Kidney (tissue), 14 donors: ENCODE results near the gene TCF7. TPM values are rescaled to one million over a fixed set of nuclear protein-coding genes. Genes with fewer than 3 reads are reported as not detected.
A peak's percentile ranks its signal among the peaks of the same experiment; 100 is the strongest.

ENCODE experiments used
- DNase-seq, 5 donors: peaks; one replicate each; pipeline ENCODE4 v3.0.0-alpha.2; 2013 to 2020
- FAIRE-seq: peaks from 2 replicates; lab custom pipeline; 2012; peaks lifted over from hg19 to GRCh38; lab: Jason Lieb, UNC
- H3K27ac ChIP-seq, 2 donors: one replicate each; pipeline ENCODE4 v1.7.0; 2013; ENCODE audit warnings: low read depth in 2 of 2, low read length in 2 of 2, inconsistent platforms in 1 of 2
- H3K27me3 ChIP-seq: one replicate; pipeline ENCODE4 v1.7.1; 2013; ENCODE audit warnings: low read length, inconsistent platforms; ENCODE audit not compliant: control insufficient read depth, insufficient read depth
- H3K36me3 ChIP-seq, 3 donors: one replicate each; pipeline versions ENCODE4 v1.7.0 to v1.7.1; 2013; ENCODE audit warnings: low read length in 3 of 3, control low read depth in 1 of 3, inconsistent platforms in 1 of 3; ENCODE audit not compliant: insufficient read depth in 3 of 3, control insufficient read depth in 2 of 3
- H3K4me1 ChIP-seq, 3 donors: one replicate each; pipeline versions ENCODE4 v1.7.0 to v1.7.1; 2013; ENCODE audit warnings: low read length in 3 of 3, inconsistent platforms in 1 of 3, low read depth in 1 of 3; ENCODE audit not compliant: control insufficient read depth in 2 of 3, insufficient read depth in 2 of 3
- H3K4me3 ChIP-seq, 3 donors: one replicate each; pipeline versions ENCODE4 v1.7.0 to v1.8.1; 2013; ENCODE audit warnings: low read length in 3 of 3, control low read depth in 1 of 3, inconsistent platforms in 1 of 3
- H3K9ac ChIP-seq, 3 donors: one replicate each; pipeline versions ENCODE4 v1.7.0 to v1.7.1; 2013; ENCODE audit warnings: low read length in 3 of 3, control low read depth in 1 of 3, inconsistent platforms in 1 of 3
- H3K9me3 ChIP-seq, 3 donors: one replicate each; pipeline versions ENCODE4 v1.7.0 to v1.7.1; 2013; ENCODE audit warnings: low read length in 3 of 3, control low read depth in 1 of 3, inconsistent platforms in 1 of 3; ENCODE audit not compliant: control insufficient read depth in 2 of 3, insufficient read depth in 1 of 3
- CTCF ChIP-seq: IDR thresholded peaks from 3 replicates; pipeline ENCODE4 v1.5.1; 2012; ENCODE audit warnings: mild to moderate bottlenecking, moderate library complexity, borderline replicate concordance; ENCODE audit not compliant: insufficient read depth; ENCODE audit errors: extremely low read depth
- intact Hi-C: fragments of 100-400 bp; cut with DNase I; formaldehyde crosslinking; loops from one replicate; pipeline ENCODE4 v1.11.1; 2022
- polyA plus RNA-seq: library from polyadenylated mRNA; stranded (reverse); fragments of 350-450 nt; fragmentation: Illumina TruSeq; extraction: RNeasy Lipid Tissue Mini Kit (QIAGEN cat#74804); gene quantifications from one replicate; pipeline ENCODE4 v1.2.3, GENCODE V29; 2014; ENCODE audit warnings: low read depth, low replicate concordance; ENCODE audit not compliant: insufficient read depth
- total RNA-seq: library from RNA; stranded (reverse); fragmentation: NEBNext Ultra II Directional; extraction: Animal tissue kit (Norgen Biotek cat#: 25700); gene quantifications from one replicate; pipeline ENCODE4 v1.2.1, GENCODE V29; 2021
- donor health status: control.
- donor health status: control.
- donor health status: control.
- donor health status: control.
- donor health status: control.
- donor health status: DM: yes; HTN: yes; CAD: no.
- donor health status: Normal renal cell carcinoma (clear cell type).

Gene TCF7
- total and polyA plus RNA-seq, 2 donors from 2014 or later, result 1.2 to 15.6 TPM

- FAIRE-seq, result no peak
- H3K4me3 ChIP-seq, result peak overlapping the region; percentile 78 to 95 (median 93)
These were observed 63.1 kb downstream of the TCF7 start for GRCh38 chr5:134177369-134178095.

GRCh38 chr5:134178096-134178419 is 63.6 kb downstream of the TCF7 start:
- H3K9me3 ChIP-seq, result no peaks in the 10 kb centered on the region
- DNase-seq (peak in 1 of 5 donors; percentile 48), FAIRE-seq (no peak)
- H3K27me3 ChIP-seq, result no peaks in the 10 kb centered on the region
- intact Hi-C loops, result no loop called here
- no peak for TF ChIP-seq CTCF
- peaks cover 0 to 2% (median 0%) of the 10 kb centered on the region in 3 donors for H3K36me3 ChIP-seq
- H3K27ac ChIP-seq, result no peak overlapping the region
- H3K4me1 ChIP-seq, result peaks cover 0 to 13% (median 12%) of the 10 kb centered on the region in 3 donors
- H3K4me3 ChIP-seq, result peak overlapping the region in 1 of 3 donors; percentile 78
- peak overlapping the region in 1 of 3 donors; percentile 98 for H3K9ac ChIP-seq

More at GRCh38 chr5:134177369-134178095, 63.1 kb downstream of the TCF7 start:
- no peak for TF ChIP-seq CTCF
- intact Hi-C loops, result no loop called here
- DNase-seq, result peak; percentile 63 to 79 (median 77)
- Histone ChIP-seq H3K36me3 (peaks cover 0 to 3% (median 0%) of the 10 kb centered on the region in 3 donors), H3K27me3 (no peaks in the 10 kb centered on the region), H3K27ac (peak overlapping the region; percentile 99), H3K9ac (peak overlapping the region; percentile 90 to 98 (median 97)), H3K9me3 (no peaks in the 10 kb centered on the region), H3K4me1 (peaks cover 0 to 13% (median 12%) of the 10 kb centered on the region in 3 donors)

- H3K27ac ChIP-seq, result no peak overlapping the region
- peaks cover 0 to 7% (median 0%) of the 10 kb centered on the region in 3 donors for H3K4me1 ChIP-seq
- no peak overlapping the region for H3K4me3 ChIP-seq
- intact Hi-C loops, result loop anchor here (5.0 kb wide), 1 partner anchor 104 kb away; no protein-coding TSS in a partner anchor
- H3K27me3 ChIP-seq, result no peaks in the 10 kb centered on the region
- H3K9ac ChIP-seq, result no peak overlapping the region
- DNase-seq (peak in 1 of 5 donors; percentile 18), FAIRE-seq (no peak)
- TF ChIP-seq CTCF, result no peak
- no peaks in the 10 kb centered on the region for H3K9me3 ChIP-seq
- H3K36me3 ChIP-seq, result no peaks in the 10 kb centered on the region
These were observed 69.0 kb downstream of the TCF7 start for GRCh38 chr5:134183481-134183880.
